GM18517 (cell line): ENCODE results near the gene ZNF524.
"Not testable (repeated sequence)": the region's sequence is repeated elsewhere in the genome, so short reads cannot be mapped to it uniquely, and the experiment has no call there.

Experiments used
- ATAC-seq: cut with Tn5 transposase; IDR thresholded peaks from one replicate; pipeline ENCODE4 v1.9.1; 2021; ENCODE audit warnings: mild to moderate bottlenecking, moderate library complexity; ENCODE audit not compliant: unreplicated experiment

Gene ZNF524

GRCh38 chr19:55599842-55600661 lies at the start of gene ZNF524:
Gene ZNF524 (plus strand): TSS chr19:55600288. CDS start chr19:55602113, 1,825 bp downstream.
- ATAC-seq: peak; percentile 45

- ATAC-seq: no peak
These were observed 49.8 kb upstream of the ZNF524 start for GRCh38 chr19:55550321-55550650.

- no peak for ATAC-seq
These were observed 47.9 kb upstream of the ZNF524 start for GRCh38 chr19:55552206-55552605.

- ATAC-seq: no peak
These were observed 47.5 kb upstream of the ZNF524 start for GRCh38 chr19:55552620-55553019.

GRCh38 chr19:55553217-55554182 lies 46.6 kb upstream of the ZNF524 start:
- ATAC-seq: no peak

GRCh38 chr19:55554302-55554701 lies 45.8 kb upstream of the ZNF524 start:
- no peak for ATAC-seq

GRCh38 chr19:55554741-55555152 lies 45.3 kb upstream of the ZNF524 start:
- ATAC-seq: no peak

GRCh38 chr19:55559684-55560083 lies 40.4 kb upstream of the ZNF524 start:
- ATAC-seq: no peak

GRCh38 chr19:55563261-55563690 lies 36.8 kb upstream of the ZNF524 start:
- ATAC-seq: no peak

- no peak for ATAC-seq
These were observed 33.3 kb upstream of the ZNF524 start for GRCh38 chr19:55566823-55567222.

GRCh38 chr19:55567708-55568328 lies 32.3 kb upstream of the ZNF524 start:
- no peak for ATAC-seq

GRCh38 chr19:55569477-55569876 lies 30.6 kb upstream of the ZNF524 start:
- ATAC-seq: not testable (repeated sequence)

- ATAC-seq: not testable (repeated sequence)
These were observed 26.2 kb upstream of the ZNF524 start for GRCh38 chr19:55573929-55574328.

- ATAC-seq: no peak
These were observed 23.3 kb upstream of the ZNF524 start for GRCh38 chr19:55576746-55577145.

- no peak for ATAC-seq
These were observed 21.9 kb upstream of the ZNF524 start for GRCh38 chr19:55578031-55578760.

- ATAC-seq: no peak
These were observed 21.0 kb upstream of the ZNF524 start for GRCh38 chr19:55578761-55579747.

- no peak for ATAC-seq
These were observed 20.1 kb upstream of the ZNF524 start for GRCh38 chr19:55579766-55580621.

- no peak for ATAC-seq
These were observed 19.4 kb upstream of the ZNF524 start, which contains the start of gene ZNF579 for GRCh38 chr19:55580628-55581144. Gene ZNF579 (minus strand): TSS chr19:55580848. CDS start chr19:55579639, 1,209 bp downstream.
